Stimulated activated CD4-positive, alpha-beta T cell treated with anti-CD3 and anti-CD28 coated beads, Interleukin-1b, Interleukin-23, amount 100 ng/mL, for 1 hour (primary cell): ENCODE measurements around the gene PTPRJ.

Experiments used
- DNase-seq, 2 donors: peaks; one replicate each; pipeline ENCODE4 v3.0.0-alpha.2; 2020; ENCODE audit warnings: low read depth in 2 of 2

Gene PTPRJ

DNA sequence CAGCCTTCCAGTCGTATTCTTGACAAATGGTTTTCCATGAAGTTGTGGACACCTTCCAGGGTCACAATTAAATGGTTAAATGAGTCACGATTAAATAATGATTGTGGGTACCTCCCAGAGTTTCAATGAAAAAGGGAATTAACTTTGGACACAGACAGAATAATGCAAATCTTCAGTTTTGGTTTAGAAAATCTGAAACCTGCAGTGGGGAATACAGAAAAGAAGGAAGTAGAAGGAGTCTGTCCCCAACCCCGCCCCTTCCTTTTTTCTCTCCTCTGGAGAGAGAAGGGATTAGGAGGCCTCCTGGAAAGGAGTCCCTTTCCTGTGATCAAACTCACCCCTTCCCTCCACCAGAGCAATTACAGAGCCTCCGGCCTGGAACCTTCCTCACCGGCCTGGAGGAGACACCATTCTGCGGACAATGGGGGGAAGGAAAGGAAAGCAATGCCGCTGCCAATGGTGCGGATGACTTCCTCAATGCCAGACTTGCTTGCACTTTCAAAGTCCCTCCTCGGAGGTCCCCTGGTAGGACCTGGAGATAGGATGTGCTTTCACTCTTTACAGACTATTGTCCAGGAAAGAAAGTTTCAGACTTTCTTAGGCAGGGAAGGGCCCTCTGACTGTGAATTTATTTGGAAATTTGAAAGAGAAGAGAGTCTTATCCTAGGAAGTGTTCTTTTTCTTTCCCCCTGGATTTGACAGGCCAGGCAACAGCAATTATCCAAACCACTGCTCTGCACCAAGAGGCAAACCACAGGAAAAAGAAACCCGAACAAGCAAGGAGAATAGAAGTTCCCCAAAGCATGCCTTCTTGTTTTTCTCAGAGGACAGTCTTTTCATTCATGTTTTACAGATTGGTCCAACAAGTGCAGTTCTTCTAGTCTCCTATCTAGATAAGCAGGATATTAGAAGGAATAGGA is 86.8 kb downstream of the PTPRJ start:
- no peak for DNase-seq

DNA sequence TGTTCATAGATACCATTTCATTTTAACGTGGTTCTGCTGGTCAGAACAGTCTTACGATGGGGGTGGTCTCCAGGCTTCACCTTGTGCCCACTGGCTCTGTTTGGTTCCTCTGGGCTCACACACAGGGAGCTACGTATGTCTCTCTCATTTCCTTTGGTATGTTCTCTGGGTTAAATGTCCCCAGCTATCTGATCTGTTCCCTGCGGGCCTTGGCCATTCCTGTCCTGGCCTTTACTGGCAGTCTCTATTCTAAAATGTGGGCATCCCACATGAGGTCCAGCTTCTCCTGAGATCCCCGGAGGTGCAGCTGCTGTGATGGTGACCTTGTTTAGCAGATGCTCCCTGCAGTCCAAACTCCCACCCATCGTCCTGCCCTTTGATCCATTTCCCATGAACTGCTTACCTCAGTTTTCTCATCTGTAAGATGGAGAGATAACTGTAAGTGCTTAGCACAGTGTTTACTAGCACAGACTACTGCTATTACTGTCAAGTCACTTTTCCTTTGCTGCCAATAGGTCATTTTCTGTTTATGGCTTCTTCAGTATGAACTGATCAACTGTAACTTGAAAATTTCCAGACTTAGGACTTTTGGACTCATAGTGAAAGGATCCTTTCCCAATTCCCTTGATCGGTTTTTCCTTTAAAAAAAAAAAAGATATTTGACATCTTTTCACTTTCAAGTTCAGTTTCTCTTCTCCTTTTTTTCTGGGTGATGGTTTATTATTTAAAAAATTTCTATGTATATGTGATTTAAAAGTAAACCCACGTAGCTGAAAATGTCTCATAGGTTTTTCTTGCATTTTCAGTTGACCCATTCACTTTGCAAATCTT is 92.9 kb downstream of the PTPRJ start:
- DNase-seq: no peak

DNA sequence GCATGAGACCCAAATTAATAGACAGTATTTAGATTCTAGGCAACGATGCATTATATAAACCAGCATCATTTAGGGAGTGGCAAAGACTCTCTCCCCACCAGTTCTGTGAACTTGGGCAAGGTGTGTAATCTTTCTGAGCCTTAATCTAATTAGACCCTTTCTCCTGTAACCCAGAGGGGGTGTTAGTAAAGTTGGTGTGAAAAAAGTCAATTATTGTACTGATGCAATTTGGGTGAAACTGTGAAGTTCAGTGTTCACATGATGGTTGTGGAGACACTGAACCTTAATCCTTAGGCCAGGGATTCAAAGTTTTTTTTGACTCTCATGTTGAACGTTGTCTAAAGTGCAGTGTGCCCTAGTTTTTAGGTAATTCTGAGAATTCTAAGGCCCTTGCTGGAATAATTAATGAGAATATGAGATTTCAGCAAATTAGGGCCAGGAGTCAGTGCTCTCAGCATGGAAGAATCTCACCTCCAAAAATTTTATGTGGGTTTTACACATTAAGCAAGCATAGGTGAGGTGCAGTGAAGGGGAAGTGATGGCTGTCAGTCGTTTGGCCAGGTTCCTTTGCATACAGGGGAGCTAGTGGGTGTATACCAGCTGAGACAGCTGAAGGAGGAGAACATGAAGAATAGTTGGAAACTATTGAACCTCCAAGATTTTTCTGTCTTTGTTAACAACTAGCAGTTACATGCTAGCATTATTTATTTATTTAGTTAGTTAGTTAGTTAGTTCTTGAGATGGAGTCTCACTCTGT is 94.2 kb downstream of the PTPRJ start:
- DNase-seq: no peak

DNA sequence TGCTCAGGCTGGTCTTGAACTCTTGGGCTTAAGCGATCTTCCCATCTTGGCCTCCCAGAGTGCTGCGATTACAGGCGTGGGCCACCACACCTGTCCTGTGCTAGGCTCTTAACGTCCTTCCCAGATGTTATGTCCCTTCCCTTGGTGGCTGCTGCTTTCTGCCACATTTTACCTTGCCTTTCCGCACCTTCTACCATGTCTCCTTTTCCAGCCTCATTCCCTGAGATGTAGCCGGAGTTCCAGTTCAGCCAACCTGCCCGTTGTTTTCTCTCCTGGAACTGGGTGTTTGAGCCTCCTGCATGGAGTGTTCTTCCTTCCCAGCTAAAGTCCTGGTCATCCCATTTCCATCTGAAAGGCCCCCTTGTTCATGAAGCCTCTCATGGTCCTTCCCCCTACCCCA is 95.3 kb downstream of the PTPRJ start:
- DNase-seq: no peak

DNA sequence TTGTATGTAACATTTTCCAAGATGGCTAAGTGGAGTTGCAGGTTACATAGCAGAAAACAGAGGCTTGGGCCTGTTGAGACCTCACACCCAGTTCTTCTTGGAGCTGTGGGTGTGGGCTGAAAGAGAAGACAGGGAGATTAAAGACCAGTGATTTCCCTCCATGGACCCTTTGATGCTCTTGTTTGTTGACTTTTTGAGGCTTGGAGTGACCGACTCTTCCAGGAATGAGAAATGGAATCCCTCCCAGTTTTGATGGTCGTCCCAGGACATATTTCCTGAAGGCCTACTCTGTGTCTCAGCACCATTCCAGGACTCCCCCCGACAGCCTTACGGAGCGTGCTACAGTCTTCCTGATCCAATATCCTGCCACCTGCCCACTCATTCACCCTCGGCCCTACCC is 96.9 kb downstream of the PTPRJ start:
- DNase-seq: no peak

DNA sequence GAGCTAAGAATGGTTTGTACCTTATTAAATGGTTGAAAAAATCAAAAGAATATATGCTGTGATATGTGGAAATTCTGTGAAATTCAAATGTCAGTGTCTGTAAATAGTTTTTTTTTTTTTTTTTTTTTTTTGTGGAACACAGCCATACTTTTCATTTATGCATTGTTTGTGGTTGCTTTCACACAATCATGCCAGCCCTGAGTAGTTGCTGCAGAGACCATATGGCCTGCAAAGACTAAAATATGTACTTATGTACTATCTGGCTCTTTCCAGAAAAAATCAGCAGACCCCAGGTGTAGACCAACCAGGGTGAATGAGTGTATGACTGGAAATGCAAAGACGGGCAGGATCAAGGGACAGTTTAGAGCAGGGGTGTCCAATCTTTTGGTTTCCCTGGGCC is 98.3 kb downstream of the PTPRJ start:
- DNase-seq: no peak

DNA sequence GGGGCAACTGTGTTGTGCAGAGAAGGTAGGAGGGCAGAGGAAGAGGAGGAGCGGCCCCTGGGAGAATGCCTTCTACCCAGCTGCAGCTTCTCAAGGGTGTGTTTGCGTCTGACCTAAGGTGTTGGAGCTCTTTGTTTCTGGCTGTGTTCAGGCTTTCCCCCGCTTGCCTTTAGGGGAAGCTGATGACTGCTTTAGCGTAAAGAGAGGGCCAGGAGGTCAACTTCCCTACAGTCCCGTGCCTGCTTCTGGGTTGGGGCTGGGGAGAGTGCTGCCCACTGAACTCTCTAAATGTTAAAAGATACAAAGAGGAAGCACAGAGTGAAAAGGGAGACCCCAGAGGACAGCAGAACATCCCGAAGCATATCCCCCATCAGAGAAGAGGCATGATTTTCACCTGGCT is 99.2 kb downstream of the PTPRJ start:
- no peak for DNase-seq

DNA sequence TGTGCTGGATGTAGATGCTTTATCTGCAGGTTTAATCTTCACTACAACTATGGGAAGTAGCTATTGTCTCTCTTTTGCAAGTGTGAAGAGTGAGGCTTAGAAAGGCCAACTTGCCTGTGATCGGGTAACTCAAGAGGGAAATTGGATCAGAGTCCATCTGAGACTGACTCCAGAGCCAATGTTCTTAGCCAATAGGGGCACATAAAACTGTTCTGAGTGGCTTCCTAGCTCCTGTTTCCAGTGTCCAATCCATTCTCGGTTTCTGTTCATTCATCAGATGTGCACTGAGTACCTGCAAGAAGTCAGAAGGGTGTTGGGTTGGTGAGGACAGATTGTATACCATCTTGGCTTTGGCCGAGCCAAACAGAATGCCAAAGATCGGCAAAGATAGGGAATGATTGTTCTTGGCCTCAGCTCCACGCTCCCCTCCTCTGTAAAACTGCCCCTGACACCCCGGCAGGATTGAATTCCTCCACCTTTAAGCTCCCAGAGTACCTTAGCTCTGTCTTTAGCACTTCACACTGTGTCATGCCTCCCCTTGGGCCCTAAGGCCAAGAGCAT is 100.0 kb downstream of the PTPRJ start:
- no peak for DNase-seq

DNA sequence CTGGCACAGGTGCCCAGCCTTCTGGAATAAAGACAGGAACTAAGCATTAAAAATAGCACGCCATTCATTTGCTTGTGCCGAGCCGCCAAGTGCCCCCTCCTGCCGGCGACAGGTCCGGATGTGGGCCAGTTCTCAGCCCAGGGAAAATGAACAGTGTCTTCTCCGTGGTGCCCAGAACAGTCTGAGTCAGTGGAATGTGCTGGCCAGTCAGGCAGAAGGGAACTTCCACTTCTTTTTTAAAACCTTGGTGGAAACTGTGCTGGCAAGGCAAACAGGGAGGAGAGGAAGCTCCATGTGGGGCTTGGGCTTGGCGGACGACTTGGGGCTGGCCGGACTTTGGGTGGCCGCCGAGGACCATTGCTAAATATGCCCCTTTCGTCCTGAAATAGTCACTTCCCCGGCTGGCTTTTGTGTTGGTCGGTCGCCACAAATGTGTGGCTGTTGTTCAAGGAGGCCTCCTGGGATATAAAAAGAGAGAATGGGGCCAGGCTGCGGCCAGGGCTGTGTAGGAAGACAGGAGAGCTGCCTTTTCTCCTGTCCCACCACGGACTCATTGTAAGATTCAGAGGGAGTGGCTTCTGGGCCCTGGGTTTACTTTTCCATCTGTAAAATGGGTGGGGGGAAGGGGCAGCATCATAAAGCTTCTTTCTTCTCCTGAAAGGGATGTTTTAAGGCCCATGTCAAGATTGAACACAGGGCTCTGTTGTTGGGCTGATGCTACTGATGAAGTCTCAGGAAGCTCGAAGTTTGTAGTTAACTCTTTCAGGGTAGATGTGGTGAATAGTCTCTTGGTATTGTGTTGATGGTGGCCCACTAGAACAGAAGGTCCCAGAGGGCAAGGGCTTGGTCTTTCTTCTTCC is 101.0 kb downstream of the PTPRJ start:
- DNase-seq: no peak

DNA sequence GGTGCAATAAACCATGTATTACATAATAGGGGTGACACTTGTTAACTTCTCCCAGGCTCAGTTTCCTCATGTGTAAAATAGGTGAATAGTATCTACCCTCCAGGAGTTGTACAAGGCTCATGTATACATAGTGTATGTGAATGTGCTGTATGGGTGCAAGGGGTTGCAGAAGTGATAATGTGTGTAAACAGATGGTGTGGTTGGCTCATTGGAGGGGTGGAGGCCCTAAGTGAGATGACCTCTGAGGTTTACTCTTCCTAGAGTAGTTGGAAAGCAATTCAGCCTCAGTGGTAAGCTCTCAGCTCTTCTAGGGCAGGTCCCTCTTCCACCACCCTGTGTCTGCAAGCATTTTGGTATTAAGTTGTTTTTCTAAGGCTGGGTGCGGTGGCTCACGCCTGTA is 102.4 kb downstream of the PTPRJ start:
- no peak for DNase-seq

DNA sequence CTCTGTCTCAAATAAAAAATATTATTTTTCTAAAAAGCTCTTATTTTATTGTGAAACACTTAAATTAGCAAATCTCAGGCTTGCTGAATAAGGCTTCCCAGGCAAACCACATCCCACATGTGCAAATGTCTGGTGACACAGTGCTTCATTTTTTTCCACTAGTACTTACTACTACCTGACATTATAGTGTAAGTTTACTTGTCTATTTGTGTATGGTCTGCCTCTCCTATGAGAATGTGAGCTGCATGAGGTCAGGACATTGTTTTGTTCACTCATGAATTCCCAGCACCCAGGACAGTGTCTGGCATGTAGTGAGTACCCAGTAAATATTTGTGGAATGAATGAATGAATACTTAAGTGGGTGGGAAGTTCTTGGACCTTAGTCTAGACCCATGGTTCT is 103.1 kb downstream of the PTPRJ start:
- DNase-seq: no peak

DNA sequence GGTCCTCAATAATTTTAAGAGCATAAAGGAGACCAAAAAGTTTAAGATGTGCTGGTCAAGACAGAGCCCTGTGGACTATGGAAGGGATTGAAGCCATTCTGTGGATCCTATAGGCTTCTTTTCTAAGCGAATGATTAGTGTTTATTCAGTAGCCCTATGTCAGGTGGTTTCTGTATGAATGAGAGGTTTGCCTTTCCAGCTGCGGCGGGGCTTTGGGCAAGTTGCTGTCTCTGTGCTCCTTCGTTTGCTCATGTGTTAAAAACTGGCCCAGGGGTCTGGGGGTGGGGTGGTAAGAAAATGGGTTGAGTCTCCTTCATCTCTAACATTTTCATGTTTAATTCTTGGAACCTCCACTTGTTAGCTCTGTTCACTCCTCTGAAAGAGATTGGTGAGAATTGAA is 105.3 kb downstream of the PTPRJ start:
- no peak for DNase-seq

DNA sequence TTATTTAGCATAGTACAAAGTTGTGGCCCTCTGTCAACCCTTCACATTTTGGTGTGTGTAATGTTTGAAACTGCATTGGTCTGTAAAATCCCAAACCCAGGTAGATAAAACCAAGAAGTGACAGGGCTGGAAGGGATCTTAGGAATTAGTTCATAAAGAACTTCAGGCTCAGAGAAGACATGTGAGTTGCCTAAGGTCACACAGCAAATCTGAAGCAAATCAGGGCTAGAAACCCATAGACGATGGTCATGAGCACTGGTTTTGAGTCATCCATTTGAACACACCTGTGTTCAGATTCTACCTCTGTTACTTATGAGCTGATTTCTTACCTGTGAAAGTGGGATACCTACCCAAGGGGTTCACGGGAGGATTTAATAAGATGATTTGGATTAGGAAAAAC is 107.1 kb downstream of the PTPRJ start:
- DNase-seq: no peak

DNA sequence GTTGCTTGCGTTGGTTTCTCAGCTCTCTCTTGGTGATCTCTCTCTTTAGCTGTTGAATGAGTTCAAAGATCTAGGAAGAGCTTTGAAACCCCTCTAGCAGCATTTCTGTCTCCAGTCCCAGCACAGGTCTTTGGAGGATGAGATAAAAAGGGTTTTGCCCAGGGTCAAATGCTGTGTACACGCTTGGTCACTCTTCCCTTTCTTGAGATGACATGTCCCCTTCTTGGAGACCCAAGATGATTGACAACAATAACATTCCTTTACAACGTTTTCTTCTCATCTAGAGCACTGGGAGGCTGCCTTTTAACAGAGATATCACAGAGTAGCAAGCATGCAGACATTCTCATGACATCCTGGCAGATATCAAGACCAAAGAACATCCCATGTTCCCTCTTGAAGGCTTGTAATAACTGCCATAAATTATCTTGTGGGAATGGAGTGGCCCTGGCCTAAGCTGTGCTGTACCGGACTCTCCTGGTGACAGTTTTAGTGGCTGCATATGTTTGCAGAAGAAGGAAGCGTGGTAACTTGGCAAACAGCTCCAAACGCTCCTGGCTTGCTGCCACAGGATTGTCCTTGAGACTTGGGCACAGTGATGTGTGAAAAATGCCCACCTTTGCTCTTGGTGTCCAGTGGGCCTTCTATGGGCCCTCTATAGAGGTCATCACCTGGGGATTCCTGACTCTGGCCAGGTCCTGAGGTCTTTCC is 107.8 kb downstream of the PTPRJ start:
- no peak for DNase-seq

DNA sequence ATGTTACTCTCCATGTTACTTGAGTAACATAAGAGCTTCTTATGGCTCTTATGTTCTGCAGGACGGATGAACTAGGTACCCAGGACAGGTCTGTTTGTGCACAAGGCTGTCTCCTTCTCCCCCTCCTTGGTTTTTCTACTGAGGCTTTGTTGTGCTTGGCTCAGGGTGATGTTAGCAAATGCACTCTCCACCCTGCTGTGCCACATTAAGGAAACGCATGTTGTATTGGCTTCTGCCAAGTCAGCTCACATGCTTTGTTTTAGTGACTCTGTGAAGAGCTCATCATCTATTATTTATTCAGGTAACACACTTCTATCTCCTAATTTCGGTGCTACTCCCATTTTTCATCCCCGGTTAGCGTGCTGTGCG is 108.3 kb downstream of the PTPRJ start:
- no peak for DNase-seq

DNA sequence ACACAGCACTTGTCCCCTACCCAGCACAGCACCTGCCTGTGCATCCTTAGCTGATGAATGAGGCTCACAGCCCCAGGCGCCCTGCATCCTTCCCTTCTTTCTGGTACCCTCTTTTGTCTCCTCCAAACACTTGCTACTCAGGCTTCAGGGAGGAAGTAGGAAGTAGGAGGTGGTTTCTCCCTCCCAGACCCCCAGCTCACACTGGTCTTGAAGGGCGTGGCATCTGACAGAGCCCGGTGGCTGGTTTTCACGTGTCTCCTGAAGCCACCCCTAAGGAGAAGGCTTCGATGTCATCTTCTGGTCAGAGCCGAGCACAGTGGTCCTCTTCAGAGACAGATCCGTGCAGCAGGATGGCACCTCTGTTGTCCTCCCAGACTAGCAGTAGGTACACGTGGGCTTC is 109.8 kb downstream of the PTPRJ start:
- no peak for DNase-seq

DNA sequence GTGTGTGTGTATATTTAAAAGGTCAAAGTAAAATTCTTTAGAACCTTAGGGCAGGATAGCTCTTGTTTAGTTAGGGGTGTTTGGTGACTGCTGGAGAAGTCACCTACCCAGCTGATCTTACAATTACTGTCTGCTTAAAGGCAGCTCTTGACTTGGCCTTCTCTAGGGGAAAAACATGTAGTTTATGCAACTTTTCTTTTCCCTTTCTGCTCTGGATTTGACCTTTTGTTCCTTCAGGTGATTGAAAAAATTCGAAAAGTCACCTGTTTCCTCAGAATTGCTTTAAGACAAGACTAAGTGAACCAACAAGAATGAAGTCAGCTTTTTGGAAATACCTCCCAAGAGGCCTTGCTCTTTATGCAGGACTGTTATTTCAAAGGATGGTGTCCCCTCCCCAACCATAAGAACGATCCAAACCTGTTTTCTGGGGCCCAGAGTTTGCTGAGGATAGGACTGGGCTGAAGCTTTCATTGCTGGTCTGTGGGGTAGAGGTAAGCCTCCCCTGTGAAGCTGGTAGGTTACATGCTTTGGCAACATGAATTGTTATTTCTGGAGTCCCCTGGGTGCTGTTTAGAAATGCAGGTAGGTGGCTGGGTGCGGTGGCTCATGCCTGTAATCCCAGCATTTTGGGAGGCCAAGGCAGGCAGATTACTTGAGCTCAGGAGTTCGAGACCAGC is 111.2 kb downstream of the PTPRJ start:
- no peak for DNase-seq

DNA sequence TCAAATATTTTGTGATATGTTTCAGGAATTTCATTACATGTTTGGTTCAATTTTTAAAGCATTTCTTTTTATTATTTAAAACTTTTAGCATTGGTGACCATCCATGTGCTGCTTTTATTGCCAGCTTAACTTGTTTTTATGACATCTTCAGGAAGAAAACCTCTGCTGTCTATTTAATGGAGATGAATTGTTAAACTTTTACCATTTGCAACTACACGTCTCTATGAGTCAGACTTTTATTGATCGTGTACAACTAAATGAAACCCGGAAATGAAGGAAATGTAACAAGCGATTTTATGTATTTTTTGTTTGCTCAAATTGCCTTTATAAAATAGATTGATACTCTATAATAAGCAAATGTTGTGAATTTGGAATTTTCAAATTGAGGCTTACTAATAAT is 113.0 kb downstream of the PTPRJ start:
- DNase-seq: no peak

DNA sequence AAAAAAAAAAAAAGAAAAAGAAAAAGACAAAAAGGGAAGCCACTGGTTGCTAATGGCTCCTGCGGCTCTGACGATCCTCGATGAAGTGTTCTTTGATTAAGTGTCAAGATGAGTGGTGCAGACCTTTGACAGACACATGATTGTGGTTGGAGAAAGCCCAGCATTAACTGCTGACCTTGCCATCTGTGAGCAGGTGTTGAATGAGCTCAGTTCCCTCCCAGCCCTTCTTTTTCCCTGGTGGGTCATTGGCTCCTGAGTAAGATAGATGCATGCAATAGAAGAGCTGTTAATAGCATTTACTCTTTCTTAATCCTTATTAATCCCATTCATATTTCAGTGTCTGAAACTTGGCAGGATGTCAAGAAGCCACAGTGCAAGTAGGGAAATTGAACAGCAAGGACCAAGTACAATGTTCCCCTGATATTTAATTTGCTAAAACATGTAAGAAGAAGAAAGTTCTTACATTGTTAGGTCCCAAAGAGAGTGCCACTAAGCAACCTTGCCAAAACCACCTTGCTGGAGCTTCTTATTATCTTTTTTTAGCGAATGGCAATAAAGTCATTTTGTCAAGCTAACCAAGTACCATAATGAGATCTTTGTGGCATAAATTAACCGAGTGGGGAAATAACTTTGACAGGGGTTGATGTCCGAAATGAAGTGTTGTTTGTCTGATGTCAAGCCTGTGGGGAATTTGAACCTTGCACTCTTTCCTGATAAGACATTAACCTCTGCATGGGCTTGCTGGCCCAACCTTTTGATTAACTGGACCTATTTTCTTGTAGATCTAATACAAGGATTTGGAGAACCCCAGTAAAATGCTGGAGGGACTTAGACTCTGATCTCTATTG is 113.7 kb downstream of the PTPRJ start:
- no peak for DNase-seq
